ES-I3 (cell line): ENCODE results near the gene TGFBRAP1.

Experiments used
- H3K36me3 ChIP-seq: 2 replicates; pipeline ENCODE4 v1.6.1; 2013; ENCODE audit warnings: mild to moderate bottlenecking, low read length, control low read depth, moderate library complexity; ENCODE audit not compliant: insufficient read depth
- H3K4me1 ChIP-seq: 2 replicates; pipeline ENCODE4 v1.6.1; 2013; ENCODE audit warnings: mild to moderate bottlenecking, control low read depth, low read length; ENCODE audit not compliant: insufficient read depth
- H3K9ac ChIP-seq: 2 replicates; pipeline ENCODE4 v1.6.1; 2013; ENCODE audit warnings: low read depth, mild to moderate bottlenecking, low read length, moderate library complexity
- H3K9me3 ChIP-seq: 2 replicates; pipeline ENCODE4 v1.6.1; 2013; ENCODE audit warnings: mild to moderate bottlenecking, low read length, moderate library complexity; ENCODE audit not compliant: control insufficient read depth, insufficient read depth

TGFBRAP1 gene

DNA sequence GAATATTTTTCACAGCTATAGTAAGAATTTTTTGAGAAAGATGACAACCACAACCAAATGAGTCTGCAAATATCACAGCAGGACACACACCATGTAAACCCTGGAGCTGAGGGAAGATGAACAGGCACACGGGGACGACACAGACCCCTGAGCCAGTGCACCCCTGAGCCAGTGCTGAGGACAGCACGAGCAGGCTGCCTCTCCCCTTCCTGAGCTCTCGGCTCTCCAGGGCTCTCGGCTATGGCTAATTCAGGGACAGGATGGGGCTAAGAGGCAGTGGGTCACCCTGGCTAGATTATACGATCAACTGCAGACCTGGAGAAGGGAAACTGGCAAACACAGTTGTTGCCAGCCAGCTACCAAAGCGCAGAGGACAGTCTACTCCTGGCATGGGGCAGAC, 41.4 kb downstream of the TGFBRAP1 start:
- Histone ChIP-seq H3K9ac (no peak overlapping the region), H3K9me3 (no peaks in the 10 kb centered on the region), H3K36me3 (peaks cover 11% of the 10 kb centered on the region), H3K4me1 (no peaks in the 10 kb centered on the region)

DNA sequence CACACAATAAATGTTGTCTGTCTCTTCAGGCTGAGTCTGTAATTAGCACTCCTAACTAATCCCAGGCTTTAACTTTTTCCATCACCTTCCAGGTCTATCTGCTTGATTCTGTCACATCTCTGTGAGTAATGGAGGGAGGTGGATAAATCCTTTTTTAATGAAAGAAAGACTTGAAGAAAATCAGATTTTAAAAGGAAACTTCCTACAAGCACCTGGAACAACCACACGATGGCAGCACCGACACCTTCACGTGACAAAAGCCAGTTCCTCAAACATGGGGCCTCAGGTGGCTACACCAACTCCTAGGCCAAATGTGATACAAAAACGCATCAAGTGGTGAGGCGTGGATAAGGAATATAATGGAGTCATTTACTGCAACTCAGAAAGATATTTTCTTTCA, 41.8 kb downstream of the TGFBRAP1 start:
- Histone ChIP-seq H3K9ac (no peak overlapping the region), H3K9me3 (no peaks in the 10 kb centered on the region), H3K4me1 (no peaks in the 10 kb centered on the region), H3K36me3 (peaks cover 11% of the 10 kb centered on the region)

DNA sequence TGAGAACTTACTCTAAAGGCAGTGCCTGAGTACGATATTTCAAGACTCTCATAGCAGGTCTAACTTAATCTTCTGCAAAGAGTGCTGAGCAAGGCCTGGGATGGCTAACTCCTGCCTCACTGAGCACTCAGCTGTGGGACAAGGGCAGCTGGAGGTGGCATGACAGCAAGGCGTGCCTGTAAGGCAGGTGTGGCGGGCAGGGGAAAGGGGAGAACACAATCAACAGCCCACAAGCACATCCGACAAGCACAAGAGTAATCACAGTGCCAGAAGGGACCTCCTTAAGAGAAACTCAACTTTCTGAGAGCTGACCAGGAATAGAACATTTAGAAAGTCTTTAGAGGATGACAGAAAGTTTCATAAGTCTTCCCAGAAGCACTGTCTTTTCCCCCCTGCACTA, 46.0 kb downstream of the TGFBRAP1 start:
- H3K9ac ChIP-seq, result no peak overlapping the region

DNA sequence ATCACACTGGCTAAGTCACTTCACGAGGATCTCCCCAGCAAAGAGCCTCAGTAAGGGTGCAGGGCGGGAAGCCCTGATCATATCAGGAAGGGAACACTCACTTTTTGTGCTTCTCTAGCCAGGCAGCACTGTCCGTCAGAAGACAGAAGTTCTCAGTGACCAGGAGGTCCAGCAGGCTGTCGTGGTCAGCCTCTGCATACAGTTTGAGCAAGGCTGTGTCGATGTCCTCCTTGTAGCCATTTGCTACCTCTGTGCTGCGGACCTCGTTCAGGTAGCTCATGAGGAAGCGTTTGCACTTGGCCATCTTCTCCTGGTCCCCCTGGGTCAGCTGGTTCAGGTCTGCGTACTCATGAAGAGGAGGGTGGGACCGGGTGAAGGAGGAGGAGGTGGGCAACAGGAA, 49.3 kb downstream of the TGFBRAP1 start:
- Histone ChIP-seq H3K9ac (no peak overlapping the region), H3K9me3 (no peaks in the 10 kb centered on the region), H3K36me3 (no peaks in the 10 kb centered on the region; the same call in none of the 2 replicates), H3K4me1 (no peaks in the 10 kb centered on the region)

More for the DNA sequence above, 46.0 kb downstream of the TGFBRAP1 start:
- peaks cover 9% of the 10 kb centered on the region for H3K36me3 ChIP-seq
- H3K4me1 ChIP-seq, result no peaks in the 10 kb centered on the region
- H3K9me3 ChIP-seq, result no peaks in the 10 kb centered on the region

GRCh38 chr2:105279126-105279525, 50.4 kb downstream of the TGFBRAP1 start:
- H3K4me1 ChIP-seq, result no peaks in the 10 kb centered on the region
- no peak overlapping the region for H3K9ac ChIP-seq
- H3K36me3 ChIP-seq, result no peaks in the 10 kb centered on the region; the same call in none of the 2 replicates
- no peaks in the 10 kb centered on the region for H3K9me3 ChIP-seq

DNA sequence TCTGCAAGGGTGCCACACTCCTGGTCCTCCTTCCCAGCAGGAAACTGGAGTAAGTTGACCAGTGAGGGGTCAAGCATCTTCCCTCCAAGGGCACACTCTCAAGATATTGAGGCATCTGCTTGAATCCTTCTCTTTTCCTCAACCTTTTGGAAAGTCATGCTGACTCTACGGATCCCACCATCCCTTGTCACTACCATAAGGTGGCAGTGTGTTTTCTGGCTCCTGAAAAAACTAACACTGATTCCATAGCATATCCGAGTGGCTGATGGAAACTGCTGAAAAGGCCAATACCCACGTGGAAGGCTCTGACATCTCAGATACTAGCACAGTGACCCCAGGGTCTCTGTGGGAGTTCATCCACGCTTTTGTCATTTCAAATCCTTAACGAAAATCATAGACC, 50.9 kb downstream of the TGFBRAP1 start:
- Histone ChIP-seq H3K36me3 (no peaks in the 10 kb centered on the region; the same call in none of the 2 replicates), H3K4me1 (no peaks in the 10 kb centered on the region), H3K9ac (no peak overlapping the region), H3K9me3 (no peaks in the 10 kb centered on the region)

- Histone ChIP-seq H3K4me1 (no peaks in the 10 kb centered on the region), H3K9ac (no peak overlapping the region), H3K36me3 (no peaks in the 10 kb centered on the region; the same call in 1 of the 2 replicates), H3K9me3 (no peaks in the 10 kb centered on the region)
These were observed 55.5 kb downstream of the TGFBRAP1 start for GRCh38 chr2:105274046-105274445.

GRCh38 chr2:105272176-105272575, 57.4 kb downstream of the TGFBRAP1 start:
- H3K4me1 ChIP-seq, result no peaks in the 10 kb centered on the region
- H3K9ac ChIP-seq, result no peak overlapping the region
- no peaks in the 10 kb centered on the region for H3K9me3 ChIP-seq
- peaks cover 2% of the 10 kb centered on the region; the same call in 1 of the 2 replicates for H3K36me3 ChIP-seq

- H3K4me1 ChIP-seq, result no peaks in the 10 kb centered on the region
- H3K9me3 ChIP-seq, result no peaks in the 10 kb centered on the region
- H3K9ac ChIP-seq, result no peak overlapping the region
- peaks cover 2% of the 10 kb centered on the region; the same call in 1 of the 2 replicates for H3K36me3 ChIP-seq
These were observed 58.0 kb downstream of the TGFBRAP1 start for GRCh38 chr2:105271393-105272045.

- Histone ChIP-seq H3K9me3 (no peaks in the 10 kb centered on the region), H3K9ac (no peak overlapping the region), H3K36me3 (peaks cover 2% of the 10 kb centered on the region), H3K4me1 (no peaks in the 10 kb centered on the region)
These were observed 60.1 kb downstream of the TGFBRAP1 start for GRCh38 chr2:105269426-105269825.

DNA sequence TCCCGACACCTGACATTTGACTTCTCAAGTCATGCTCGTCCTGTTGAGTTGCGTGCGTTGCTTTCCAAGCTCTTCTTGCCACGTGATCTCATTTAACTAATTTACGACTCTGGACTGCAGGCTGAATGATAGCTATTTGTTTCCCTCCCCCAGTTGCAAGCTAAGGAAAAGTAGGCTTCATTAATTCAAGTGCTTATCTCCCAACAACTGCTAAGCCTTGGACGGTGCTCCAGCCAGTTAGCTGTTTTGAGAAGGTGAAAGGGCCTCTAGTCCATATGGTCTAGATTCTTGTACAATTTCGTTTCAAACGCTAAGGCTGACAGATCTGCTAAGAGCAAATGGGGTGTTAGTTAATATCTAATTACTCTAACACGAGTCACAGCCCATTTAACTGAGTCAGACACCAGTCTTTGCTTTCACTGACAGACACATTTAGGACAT, 66.9 kb downstream of the TGFBRAP1 start:
- Histone ChIP-seq H3K4me1 (no peaks in the 10 kb centered on the region), H3K9me3 (no peaks in the 10 kb centered on the region), H3K9ac (no peak overlapping the region), H3K36me3 (peaks cover 2% of the 10 kb centered on the region)

DNA sequence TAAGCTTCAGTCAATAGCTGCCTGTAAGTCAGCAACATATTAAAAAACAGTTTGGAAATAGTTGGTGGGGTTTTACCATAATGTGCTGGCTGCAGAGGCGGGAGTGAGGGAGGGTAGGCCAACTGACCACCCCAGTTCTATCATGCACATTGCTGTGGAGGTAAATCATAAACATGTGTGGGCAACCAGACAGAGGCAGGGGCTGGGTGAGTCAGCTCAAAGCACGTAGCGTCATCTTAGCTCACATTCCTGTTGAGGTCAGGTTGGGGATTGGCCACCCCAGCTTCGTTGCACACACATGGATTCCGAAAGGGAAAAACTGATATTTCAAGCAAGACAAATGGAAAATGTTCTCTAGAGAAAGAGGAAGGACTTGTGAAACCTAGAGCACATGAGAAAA, 68.5 kb downstream of the TGFBRAP1 start:
- no peaks in the 10 kb centered on the region for H3K9me3 ChIP-seq
- H3K4me1 ChIP-seq, result no peaks in the 10 kb centered on the region
- no peak overlapping the region for H3K9ac ChIP-seq
- no peaks in the 10 kb centered on the region for H3K36me3 ChIP-seq

DNA sequence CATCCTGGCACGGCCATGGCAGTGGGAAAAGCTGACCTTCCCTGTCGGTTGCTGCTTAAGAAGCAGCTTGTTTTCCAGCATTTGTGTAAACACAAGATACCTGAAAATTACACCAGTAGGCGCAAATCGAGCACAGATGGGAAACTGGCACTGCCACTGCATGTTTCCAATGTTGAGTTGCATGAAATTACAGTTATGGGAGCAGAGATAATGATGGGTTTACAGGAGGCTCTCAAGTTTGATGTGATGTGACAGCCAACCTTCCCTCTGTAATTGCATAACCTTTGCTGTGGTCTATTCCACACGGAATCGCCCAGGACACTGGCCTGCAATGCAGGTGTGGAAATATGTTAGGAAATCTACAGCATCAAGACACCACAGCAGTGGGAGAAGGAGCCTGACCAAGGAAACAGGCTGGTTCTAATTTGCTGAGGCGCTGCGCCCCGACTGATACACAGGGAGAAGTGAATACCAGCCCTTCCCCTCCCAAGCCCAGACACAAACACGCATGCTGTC, 70.6 kb downstream of the TGFBRAP1 start:
- Histone ChIP-seq H3K4me1 (no peaks in the 10 kb centered on the region), H3K9me3 (no peaks in the 10 kb centered on the region), H3K36me3 (no peaks in the 10 kb centered on the region), H3K9ac (no peak overlapping the region)

- Histone ChIP-seq H3K36me3 (no peaks in the 10 kb centered on the region), H3K9ac (no peak overlapping the region), H3K9me3 (no peaks in the 10 kb centered on the region), H3K4me1 (no peaks in the 10 kb centered on the region)
These were observed 71.6 kb downstream of the TGFBRAP1 start for GRCh38 chr2:105257981-105258380.

DNA sequence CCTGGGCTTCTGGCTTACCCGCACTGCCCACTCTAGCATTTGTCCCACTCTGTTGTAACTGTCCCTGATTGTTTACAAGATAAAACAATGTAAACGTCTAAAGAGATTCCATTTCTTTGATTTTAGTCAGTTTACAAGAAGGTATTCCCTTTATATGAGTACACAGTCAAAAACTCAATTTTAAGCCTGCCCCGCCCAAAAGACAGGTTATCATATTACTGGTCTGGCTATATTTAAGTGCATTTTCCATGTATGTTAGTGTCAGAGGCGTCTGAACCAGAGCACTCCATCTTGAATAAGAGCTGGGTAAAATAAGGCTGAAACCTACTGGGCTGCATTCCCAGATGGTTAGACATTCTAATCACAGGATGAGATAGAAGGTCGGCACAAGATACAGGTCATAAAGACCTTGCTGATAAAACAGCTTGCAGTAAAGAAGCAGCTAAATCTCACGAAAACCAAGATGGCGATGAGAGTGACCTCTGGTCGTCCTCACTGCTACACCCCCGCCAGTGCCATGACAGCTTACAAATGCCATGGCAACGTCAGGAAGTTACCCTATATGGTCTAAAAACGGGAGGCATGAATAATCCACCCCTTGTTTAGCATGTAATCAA, 73.0 kb downstream of the TGFBRAP1 start:
- H3K9ac ChIP-seq, result no peak overlapping the region
- H3K9me3 ChIP-seq, result no peaks in the 10 kb centered on the region
- no peaks in the 10 kb centered on the region for H3K36me3 ChIP-seq
- H3K4me1 ChIP-seq, result no peaks in the 10 kb centered on the region
